Activated naive CD4-positive, alpha-beta T cell treated with anti-CD3 and anti-CD28 coated beads for 36 hours (primary cell): ENCODE data around the gene SMARCE1. TPM values are rescaled to one million over a fixed set of nuclear protein-coding genes. Genes with fewer than 3 reads are reported as not detected.

Experiments used
- CTCF ChIA-PET: fragments of 350-600 bp; sonication (Branson Sonifier 250); formaldehyde crosslinking; loops from one replicate; lab custom pipeline; 2021; ENCODE audit warnings: antibody characterized with exemption; lab: Charles Lee
- DNase-seq: peaks from one replicate; pipeline ENCODE4 v3.0.0-alpha.2; 2020
- H3K27ac Mint-ChIP-seq: one replicate; pipeline ENCODE4 v1.8.0; 2021; ENCODE audit warnings: mild to moderate bottlenecking, mixed read lengths
- H3K27me3 Mint-ChIP-seq: one replicate; pipeline ENCODE4 v1.8.0; 2021; ENCODE audit warnings: low read depth, mixed read lengths
- H3K36me3 Mint-ChIP-seq: one replicate; pipeline ENCODE4 v1.8.0; 2021; ENCODE audit warnings: low read depth, mixed read lengths
- H3K4me1 Mint-ChIP-seq: one replicate; pipeline ENCODE4 v1.8.0; 2021; ENCODE audit warnings: low read depth, mixed read lengths
- H3K4me3 Mint-ChIP-seq: one replicate; pipeline ENCODE4 v1.8.0; 2021; ENCODE audit warnings: mild to moderate bottlenecking, moderate library complexity, mixed read lengths
- H3K9me3 Mint-ChIP-seq: one replicate; pipeline ENCODE4 v1.8.0; 2021; ENCODE audit warnings: mixed read lengths
- intact Hi-C: fragments of 100-400 bp; cut with micrococcal nuclease; formaldehyde crosslinking; loops from one replicate; pipeline ENCODE4 v1.15.1; 2023
- total RNA-seq, 2 experiments: library from RNA; stranded (reverse); gene quantifications; one replicate each; pipeline ENCODE4 v1.2.3, GENCODE V29; 2021

Gene SMARCE1
- total RNA-seq, 2 experiments from 2014 or later = 102 to 112 TPM

DNA sequence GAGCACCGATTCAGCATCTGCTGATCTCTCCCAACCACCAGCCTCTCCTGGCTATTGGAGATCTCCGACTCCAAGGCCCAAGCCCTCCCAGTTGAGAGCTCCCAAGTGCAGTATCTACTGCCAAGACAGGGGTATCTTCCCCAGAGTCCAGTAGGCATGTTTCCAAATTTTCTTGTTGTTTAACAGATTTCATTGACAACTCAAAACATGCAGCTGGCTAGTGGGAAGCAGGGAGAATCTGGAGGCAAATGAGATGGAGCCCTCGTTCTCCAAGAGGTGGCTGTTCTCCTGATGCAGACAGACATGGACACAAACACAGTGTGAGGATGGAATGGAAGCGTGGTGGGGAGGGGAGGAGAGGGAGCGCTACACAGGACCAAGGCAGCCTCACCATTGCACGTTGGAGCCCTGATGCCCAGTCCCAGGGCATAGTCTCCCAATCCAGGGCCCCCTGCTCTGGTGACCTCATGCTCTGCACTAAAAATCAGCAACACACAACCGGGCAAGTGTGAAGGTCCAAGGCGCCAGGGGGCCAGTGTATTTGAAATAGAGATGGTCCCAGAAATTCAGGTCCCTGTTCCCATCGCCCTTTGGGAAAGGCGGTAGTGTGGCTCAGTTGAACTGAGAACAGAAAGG lies 31.7 kb downstream of the SMARCE1 start:
- H3K27ac Mint-ChIP-seq = peak overlapping the region; percentile 89
- no peak for DNase-seq
- CTCF ChIA-PET = interaction anchor here (0.6 to 11.7 kb wide), 26 partner anchors 12 to 932 kb away, joined by 3 to 205 read pairs (median 5); partner anchors contain the start of genes CCR7 and SMARCE1
- H3K4me1 Mint-ChIP-seq = peaks cover 76% of the 10 kb centered on the region
- H3K27me3 Mint-ChIP-seq = no peaks in the 10 kb centered on the region
- no peaks in the 10 kb centered on the region for H3K36me3 Mint-ChIP-seq
- H3K4me3 Mint-ChIP-seq = peak overlapping the region; percentile 13
- no peaks in the 10 kb centered on the region for H3K9me3 Mint-ChIP-seq
- intact Hi-C loops = loop anchor here (1.0 to 2.0 kb wide), 9 partner anchors 11 to 257 kb away; no protein-coding TSS in a partner anchor

DNA sequence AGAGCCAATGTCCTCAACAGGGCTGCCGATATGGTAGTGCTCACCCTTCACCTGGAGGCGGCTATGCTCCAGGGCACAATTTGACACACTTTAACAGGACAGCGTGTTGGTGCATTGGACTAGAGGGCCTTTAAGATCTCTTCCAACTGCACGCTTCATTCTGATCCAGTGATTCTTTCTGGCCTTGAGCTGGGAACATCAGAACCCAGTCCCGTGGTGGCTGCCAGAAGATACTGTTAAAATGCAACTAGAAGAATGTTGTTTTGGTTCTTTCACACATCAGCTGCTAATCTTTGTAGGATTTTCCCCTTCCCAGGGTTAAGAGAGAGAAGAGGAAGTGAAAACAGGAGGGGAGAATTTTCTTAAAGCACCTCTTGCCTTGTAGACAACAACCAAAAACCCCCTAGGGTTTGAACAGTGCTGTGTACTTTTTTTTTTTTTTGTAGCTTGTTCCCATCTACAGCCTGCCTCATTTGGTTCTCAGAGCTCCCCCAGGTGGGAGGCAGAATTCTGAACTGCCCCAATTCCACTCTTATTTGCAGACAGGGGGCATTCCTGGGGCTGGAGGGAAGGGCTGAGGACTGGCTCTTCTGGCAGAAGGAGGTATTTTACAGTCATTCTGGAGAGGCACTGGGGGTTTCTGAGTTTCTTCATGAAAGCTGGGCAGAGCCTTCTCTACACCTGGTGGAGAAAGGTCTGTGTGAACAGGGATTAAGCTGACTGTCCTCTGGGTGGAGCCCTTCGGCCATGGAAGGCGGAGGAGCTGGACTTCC lies 32.4 kb downstream of the SMARCE1 start:
- H3K27ac Mint-ChIP-seq = peak overlapping the region; percentile 89
- H3K9me3 Mint-ChIP-seq = no peaks in the 10 kb centered on the region
- CTCF ChIA-PET = interaction anchor here (0.6 to 11.7 kb wide), 34 partner anchors 12 to 933 kb away, joined by 3 to 205 read pairs (median 4); partner anchors contain the start of genes CCR7, SMARCE1 and TOP2A
- DNase-seq = peak; percentile 84
- H3K36me3 Mint-ChIP-seq = no peaks in the 10 kb centered on the region
- peak overlapping the region; percentile 13 for H3K4me3 Mint-ChIP-seq
- H3K4me1 Mint-ChIP-seq = peaks cover 76% of the 10 kb centered on the region
- intact Hi-C loops = loop anchor here (1.0 to 2.0 kb wide), 9 partner anchors 10 to 256 kb away; no protein-coding TSS in a partner anchor
- no peaks in the 10 kb centered on the region for H3K27me3 Mint-ChIP-seq

DNA sequence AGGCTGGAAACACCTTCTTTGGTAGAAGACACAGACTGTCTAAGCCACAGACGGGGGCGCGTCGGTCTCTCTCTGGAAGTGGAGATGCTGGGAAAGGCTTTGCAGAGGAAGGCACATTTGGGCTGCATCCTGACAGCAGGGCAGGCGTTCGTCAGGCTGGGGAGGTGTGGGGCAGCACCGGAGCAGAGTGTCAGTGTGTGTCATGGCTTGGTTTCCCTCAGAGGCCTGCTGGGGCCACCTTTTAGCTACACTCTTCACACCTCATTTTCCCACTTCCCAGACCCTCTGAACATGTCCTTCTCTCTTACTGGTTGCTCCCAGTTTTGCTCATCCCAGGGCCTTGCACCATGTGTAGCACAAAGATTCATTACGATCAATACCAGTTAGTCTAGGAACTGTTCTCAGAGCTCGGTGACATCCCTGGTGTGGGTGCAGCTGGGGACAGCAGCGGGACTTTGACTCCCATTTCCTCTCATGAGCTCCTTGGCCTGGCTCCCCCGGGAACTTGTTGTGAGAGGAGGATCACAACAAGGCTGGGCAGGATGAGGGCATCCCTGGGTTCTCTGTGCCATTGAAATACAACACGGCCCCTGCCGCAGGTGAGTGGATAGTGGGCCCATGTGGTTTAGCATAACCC lies 33.1 kb downstream of the SMARCE1 start:
- CTCF ChIA-PET = interaction anchor here (0.6 to 11.7 kb wide), 29 partner anchors 11 to 326 kb away, joined by 3 to 205 read pairs (median 5); partner anchors contain the start of genes CCR7, SMARCE1 and TOP2A
- peak overlapping the region; percentile 89 for H3K27ac Mint-ChIP-seq
- H3K36me3 Mint-ChIP-seq = no peaks in the 10 kb centered on the region
- peak overlapping the region; percentile 13 for H3K4me3 Mint-ChIP-seq
- intact Hi-C loops = loop anchor here (1.0 to 5.0 kb wide), 10 partner anchors 9 to 256 kb away; no protein-coding TSS in a partner anchor
- H3K9me3 Mint-ChIP-seq = no peaks in the 10 kb centered on the region
- peak; percentile 77 for DNase-seq
- H3K4me1 Mint-ChIP-seq = peaks cover 75% of the 10 kb centered on the region
- no peaks in the 10 kb centered on the region for H3K27me3 Mint-ChIP-seq

DNA sequence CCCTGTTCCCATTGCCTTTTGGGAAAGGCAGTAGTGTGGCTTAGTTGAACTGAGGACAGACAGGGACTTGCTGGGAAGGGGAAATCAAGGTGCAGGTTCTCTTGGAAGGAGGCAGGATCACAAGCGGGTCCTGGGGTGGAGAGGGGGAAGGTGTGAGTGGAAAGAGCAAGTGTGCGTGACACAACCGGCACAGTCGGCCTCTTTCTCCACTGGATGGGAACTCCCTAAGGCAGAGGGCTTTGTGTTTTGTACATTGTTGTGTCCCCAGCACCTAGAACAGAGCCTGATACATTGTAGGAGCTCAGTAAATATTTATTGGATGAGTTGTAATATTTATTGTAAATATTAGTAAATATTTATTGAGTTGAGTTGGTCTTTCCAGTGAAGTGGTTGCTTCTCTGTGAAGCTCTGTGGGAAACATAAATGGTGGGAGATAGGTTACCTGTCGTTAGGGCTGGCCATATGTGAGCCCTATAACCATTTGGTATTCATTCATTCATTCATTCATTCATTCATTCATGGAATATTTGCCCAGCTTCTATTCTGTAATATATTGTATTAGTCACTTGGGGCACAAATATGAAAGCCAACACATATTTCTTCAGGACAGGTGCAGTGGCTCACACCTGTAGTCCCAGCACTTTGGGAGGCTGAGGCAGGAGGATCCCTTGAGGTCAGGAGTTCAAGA lies 34.0 kb downstream of the SMARCE1 start:
- Mint-ChIP-seq H3K36me3 (no peaks in the 10 kb centered on the region), H3K4me3 (peak overlapping the region; percentile 61), H3K27me3 (no peaks in the 10 kb centered on the region), H3K27ac (peak overlapping the region; percentile 87), H3K9me3 (no peaks in the 10 kb centered on the region), H3K4me1 (peaks cover 80% of the 10 kb centered on the region)
- CTCF ChIA-PET = interaction anchor here (0.6 to 11.7 kb wide), 8 partner anchors 10 to 214 kb away, joined by 3 to 205 read pairs (median 21); partner anchors contain the start of gene CCR7
- intact Hi-C loops = loop anchor here (2.0 to 5.0 kb wide), 3 partner anchors 169 to 255 kb away; no protein-coding TSS in a partner anchor
- DNase-seq = no peak

DNA sequence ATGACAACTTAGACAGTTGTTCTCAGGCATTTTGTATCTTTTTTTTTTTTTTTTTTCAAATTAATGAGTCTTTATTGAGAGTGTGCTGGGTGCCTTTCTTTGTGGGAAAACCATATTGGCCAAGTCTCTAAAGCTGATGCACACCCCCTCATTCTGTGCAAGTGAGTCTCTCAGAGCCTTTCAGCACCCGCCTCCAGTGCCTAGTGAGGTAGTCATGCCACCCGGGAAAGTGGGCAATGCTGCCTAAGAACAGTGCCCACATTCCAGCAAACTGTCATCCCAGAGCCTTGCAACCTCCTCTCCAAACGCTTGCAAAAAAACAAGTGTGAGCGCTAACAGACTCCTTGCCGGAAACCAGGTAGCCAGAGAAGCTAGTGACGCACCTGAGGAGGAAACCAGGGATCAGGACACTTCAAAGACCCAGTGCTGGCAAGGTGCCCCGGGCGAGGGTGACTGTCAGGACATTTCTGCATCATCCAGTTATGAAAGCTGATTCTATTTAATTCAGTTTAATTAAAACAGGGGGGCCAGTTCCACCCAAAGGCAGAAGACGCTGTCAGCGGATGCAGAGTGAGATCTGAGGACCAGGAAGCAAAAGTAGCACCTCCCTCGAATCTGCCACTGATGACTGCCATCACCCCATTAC lies 34.9 kb downstream of the SMARCE1 start:
- CTCF ChIA-PET = interaction anchor here (0.6 to 11.7 kb wide), 5 partner anchors 9 to 59 kb away, joined by 3 to 205 read pairs (median 25); partner anchors contain the start of gene CCR7
- H3K9me3 Mint-ChIP-seq = no peaks in the 10 kb centered on the region
- no peaks in the 10 kb centered on the region for H3K36me3 Mint-ChIP-seq
- peak overlapping the region; percentile 61 for H3K4me3 Mint-ChIP-seq
- H3K27me3 Mint-ChIP-seq = no peaks in the 10 kb centered on the region
- DNase-seq = peak; percentile 92
- intact Hi-C loops = loop anchor here (5.0 kb wide), 1 partner anchor 240 kb away; no protein-coding TSS in a partner anchor
- H3K4me1 Mint-ChIP-seq = peaks cover 89% of the 10 kb centered on the region
- H3K27ac Mint-ChIP-seq = peak overlapping the region; percentile 87

DNA sequence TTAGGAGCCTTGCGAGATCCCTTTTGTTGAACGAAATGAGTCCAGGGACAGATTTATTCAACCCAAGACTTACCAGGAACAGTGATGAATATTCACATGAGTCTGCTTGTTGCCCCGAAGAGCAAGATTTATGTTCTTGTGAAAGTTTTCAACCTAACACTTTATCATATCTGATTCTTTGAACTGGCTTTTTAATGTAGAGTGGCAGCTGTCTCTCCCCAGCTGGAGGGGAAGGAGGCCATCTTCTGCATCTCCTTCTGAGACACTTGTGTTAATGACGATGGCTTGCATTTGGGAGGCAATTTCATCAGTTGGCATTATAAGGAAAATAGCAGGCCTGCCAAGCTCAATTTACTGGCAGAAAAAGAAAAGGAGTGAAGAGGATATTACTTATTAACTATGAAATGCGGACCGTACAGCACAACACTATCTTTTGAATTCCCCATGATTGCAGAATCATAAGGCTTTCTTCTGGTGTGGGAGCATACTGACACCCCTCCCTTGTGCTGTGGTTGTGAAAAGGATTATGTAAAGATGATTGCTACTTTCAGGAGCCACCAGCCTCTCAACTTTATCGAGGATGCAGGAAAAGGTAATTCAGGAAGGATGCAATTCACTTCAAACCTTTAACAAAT lies 35.7 kb downstream of the SMARCE1 start:
- Mint-ChIP-seq H3K36me3 (no peaks in the 10 kb centered on the region), H3K4me1 (peaks cover 93% of the 10 kb centered on the region), H3K27ac (peak overlapping the region; percentile 11), H3K27me3 (no peaks in the 10 kb centered on the region), H3K4me3 (no peak overlapping the region), H3K9me3 (no peaks in the 10 kb centered on the region)
- CTCF ChIA-PET = interaction anchor here (11.7 kb wide), 1 partner anchor 51 kb away, joined by 205 read pairs; the partner anchor contains the start of gene CCR7
- intact Hi-C loops = loop anchor here (5.0 kb wide), 1 partner anchor 240 kb away; no protein-coding TSS in a partner anchor
- peak; percentile 42 for DNase-seq

DNA sequence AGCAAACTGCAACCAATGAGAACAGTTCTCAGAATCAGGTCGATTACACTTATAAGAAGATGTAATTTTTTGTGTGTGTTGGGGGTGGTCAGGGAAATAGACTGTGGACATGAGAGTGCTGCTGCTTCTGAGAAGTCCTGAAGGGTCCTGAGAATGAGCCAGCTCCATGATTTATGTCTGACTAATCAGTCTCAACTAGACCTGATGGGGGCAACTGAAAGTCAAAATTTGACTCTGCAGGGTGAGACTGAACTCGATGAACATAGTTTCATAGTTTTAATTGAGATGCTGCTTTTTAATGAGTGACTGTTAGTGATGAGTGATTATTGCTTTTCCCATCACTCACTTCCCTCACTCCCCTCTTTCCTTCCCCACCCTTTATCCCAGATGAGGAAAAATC lies 37.3 kb downstream of the SMARCE1 start:
- Mint-ChIP-seq H3K27me3 (no peaks in the 10 kb centered on the region), H3K4me3 (no peak overlapping the region), H3K4me1 (peaks cover 92% of the 10 kb centered on the region), H3K36me3 (no peaks in the 10 kb centered on the region), H3K9me3 (no peaks in the 10 kb centered on the region), H3K27ac (peak overlapping the region; percentile 38)
- peak; percentile 46 for DNase-seq
- intact Hi-C loops = loop anchor here (5.0 kb wide), 1 partner anchor 238 kb away; no protein-coding TSS in a partner anchor
- CTCF ChIA-PET = interaction anchor here (0.6 to 11.7 kb wide), 4 partner anchors 19 to 162 kb away, joined by 3 to 205 read pairs (median 4); partner anchors contain the start of gene CCR7

DNA sequence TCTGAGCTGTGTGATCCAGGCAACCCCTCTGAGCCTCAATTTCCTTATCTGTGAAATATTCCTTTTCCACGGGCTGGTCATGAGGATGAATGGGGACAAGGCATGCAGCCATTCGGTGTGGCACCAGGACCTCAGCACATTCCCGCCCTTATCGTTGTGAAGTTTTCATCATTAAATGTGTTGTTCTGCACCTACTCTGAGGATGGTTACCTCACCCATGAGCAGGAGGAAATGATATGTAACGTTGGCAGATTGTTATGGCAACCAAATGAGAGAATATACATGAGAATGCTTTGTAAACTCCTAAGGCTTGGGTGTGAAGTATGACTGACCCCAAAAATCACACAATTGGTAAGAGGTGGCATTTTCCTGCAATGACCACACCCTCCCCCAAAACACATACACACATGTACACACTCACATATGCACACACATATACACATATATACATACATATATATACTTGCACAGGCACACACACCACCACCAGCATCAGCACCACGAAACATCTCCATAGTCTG lies 39.5 kb downstream of the SMARCE1 start:
- peaks cover 95% of the 10 kb centered on the region for H3K4me1 Mint-ChIP-seq
- H3K27ac Mint-ChIP-seq = peak overlapping the region; percentile 73
- no peaks in the 10 kb centered on the region for H3K36me3 Mint-ChIP-seq
- CTCF ChIA-PET = interaction anchor here (0.8 to 11.7 kb wide), 2 partner anchors 27 to 47 kb away, joined by 3 to 205 read pairs; partner anchors contain the start of gene CCR7
- peak; percentile 64 for DNase-seq
- H3K4me3 Mint-ChIP-seq = peak overlapping the region; percentile 38
- H3K9me3 Mint-ChIP-seq = no peaks in the 10 kb centered on the region
- intact Hi-C loops = loop anchor here (1.0 to 10.0 kb wide), 3 partner anchors 9 to 1069 kb away; partner anchors contain the start of gene NR1D1
- no peaks in the 10 kb centered on the region for H3K27me3 Mint-ChIP-seq

DNA sequence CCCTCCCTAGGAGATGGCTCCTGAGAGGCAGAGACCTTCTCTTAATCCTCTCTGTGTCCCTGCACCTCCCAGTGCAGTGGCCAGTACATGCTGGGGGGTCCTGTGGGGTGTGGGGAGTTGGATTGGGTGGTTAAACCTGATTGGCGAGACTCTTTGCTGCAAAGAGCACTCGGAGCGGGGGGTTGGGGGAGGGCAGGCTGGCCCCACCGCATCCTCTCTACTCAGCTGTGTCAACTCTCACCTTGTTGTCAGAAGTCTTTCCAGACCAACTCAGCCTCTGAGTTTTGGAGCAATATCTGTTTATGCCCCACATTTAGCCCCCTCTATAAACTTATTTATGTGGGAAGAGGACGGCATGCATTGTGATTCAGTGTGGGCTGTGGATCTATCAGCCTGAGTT lies 40.0 kb downstream of the SMARCE1 start:
- peaks cover 2% of the 10 kb centered on the region for H3K36me3 Mint-ChIP-seq
- H3K4me3 Mint-ChIP-seq = peak overlapping the region; percentile 38
- H3K27ac Mint-ChIP-seq = peak overlapping the region; percentile 34
- CTCF ChIA-PET = interaction anchor here (0.6 to 11.7 kb wide), 3 partner anchors 27 to 161 kb away, joined by 3 to 205 read pairs (median 4); partner anchors contain the start of gene CCR7
- intact Hi-C loops = loop anchor here (1.0 to 10.0 kb wide), 3 partner anchors 8 to 1070 kb away; partner anchors contain the start of gene NR1D1
- H3K4me1 Mint-ChIP-seq = peaks cover 95% of the 10 kb centered on the region
- no peaks in the 10 kb centered on the region for H3K27me3 Mint-ChIP-seq
- no peaks in the 10 kb centered on the region for H3K9me3 Mint-ChIP-seq
- DNase-seq = peak; percentile 70
